SH-SY5Y (cell line): ENCODE data around the gene TFEB.

ENCODE experiments used
- GATA2 ChIP-seq: IDR thresholded peaks from 2 replicates; pipeline ENCODE4 v1.6.1; 2011; ENCODE audit warnings: mild to moderate bottlenecking, low read depth, low read length
- GATA3 ChIP-seq: IDR thresholded peaks from 2 replicates; pipeline ENCODE4 v1.6.1; 2011; ENCODE audit warnings: low read depth, mild to moderate bottlenecking, low read length, moderate library complexity

DNA sequence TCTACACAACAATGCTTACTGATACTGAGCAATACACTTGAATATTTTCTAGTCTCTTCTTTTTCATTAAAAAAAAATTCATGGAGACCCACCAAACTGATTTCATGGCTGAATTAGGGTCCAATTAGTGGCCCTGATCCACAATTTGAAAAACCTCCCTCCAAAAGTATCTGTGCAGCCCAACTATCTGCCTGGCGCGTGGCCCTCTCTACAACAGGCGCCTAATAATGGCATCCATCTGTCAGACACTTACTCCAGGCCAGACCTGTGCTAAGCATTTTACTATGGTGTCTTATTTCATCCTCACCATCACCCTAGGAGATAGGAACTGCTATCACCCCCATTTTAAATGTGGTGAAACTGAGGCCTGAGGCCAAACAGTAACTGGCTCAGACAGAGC is 14.0 kb downstream of the TFEB start:
- TF ChIP-seq GATA2 (no peak), GATA3 (no peak)
